Measurements from ENCODE around the gene RNF217. TPM values are rescaled to one million over a fixed set of nuclear protein-coding genes. Genes with fewer than 3 reads are reported as not detected.
"Not testable (repeated sequence)": the region's sequence is repeated elsewhere in the genome, so short reads cannot be mapped to it uniquely, and the experiment has no call there.

The RNF217 gene
- total RNA-seq, 1 experiment from 2014 or later = 42.3 TPM

DNA sequence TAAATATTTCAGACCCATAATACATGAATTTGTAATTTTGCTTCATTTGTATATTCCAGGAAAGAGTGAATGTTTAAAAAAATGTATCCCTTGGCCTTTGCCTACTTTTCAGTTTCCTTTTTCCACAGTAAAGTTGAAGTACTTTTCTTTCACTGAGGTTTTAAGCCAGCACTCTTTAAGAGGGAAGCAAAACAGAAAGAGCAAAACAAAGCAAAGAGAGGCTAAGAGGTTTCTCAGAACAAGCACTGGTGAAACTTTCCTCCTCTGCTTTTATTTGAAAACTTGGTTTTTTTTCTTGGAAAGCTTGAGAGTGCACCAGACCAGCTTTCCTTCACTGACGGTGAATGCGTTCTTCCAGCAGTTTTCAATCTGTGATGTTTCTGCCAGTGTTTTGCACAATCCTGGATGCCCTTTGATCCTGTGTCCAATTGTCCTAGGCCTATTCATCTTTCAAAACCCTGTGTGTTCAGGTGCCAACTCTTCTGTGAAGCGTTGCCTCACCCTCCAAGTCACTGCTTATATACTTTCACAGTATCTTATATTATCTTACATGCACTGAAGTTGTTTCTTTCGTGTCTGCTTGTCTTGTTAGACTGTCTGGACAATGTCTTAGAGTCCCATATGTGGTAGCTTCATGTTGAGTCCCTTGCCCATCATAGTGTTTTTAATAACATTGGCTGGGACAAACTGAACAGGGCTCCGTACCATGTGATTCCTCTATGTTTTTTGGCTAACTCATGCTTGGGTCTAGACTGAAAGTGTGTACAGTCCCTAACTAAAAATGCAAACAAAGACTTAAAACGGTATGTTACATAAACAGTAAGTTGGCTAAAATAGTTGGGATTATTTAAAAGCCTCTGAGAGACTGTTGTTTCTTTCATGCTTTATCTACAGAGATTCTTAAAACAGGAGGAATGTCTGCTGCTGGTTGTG is 1.9 kb downstream of the RNF217 start:
- intact Hi-C loops (cut with micrococcal nuclease; ENCODE audit: unreplicated experiment) = loop anchor here (2.0 to 10.0 kb wide), 7 partner anchors 17 to 341 kb away; partner anchors contain the start of gene HDDC2
- H3K36me3 ChIP-seq (ENCODE audit: low read depth) = peaks cover 23% of the 10 kb centered on the region; the same call in 1 of the 2 replicates
- peak overlapping the region; percentile 79 for H3K4me3 ChIP-seq
- DNase-seq = peak in 1 of 2 experiments; percentile 69
- CTCF ChIA-PET = interaction anchor here (0.6 to 1.5 kb wide), 3 partner anchors 18 to 158 kb away, joined by 3 to 4 read pairs (median 3); no protein-coding TSS in a partner anchor
- peaks cover 66% of the 10 kb centered on the region for H3K79me2 ChIP-seq (ENCODE audit: low read depth)
- POLR2A ChIA-PET (ENCODE audit: unreplicated experiment) = interaction anchor here (0.6 to 0.7 kb wide), 3 partner anchors 119 to 150 kb away, joined by 3 to 7 read pairs (median 6); no protein-coding TSS in a partner anchor
- no peak for TF ChIP-seq EZH2 (IDR thresholded peaks at IDR 0.05; ENCODE audit: low read depth)
- TF ChIP-seq, protein P1, sequence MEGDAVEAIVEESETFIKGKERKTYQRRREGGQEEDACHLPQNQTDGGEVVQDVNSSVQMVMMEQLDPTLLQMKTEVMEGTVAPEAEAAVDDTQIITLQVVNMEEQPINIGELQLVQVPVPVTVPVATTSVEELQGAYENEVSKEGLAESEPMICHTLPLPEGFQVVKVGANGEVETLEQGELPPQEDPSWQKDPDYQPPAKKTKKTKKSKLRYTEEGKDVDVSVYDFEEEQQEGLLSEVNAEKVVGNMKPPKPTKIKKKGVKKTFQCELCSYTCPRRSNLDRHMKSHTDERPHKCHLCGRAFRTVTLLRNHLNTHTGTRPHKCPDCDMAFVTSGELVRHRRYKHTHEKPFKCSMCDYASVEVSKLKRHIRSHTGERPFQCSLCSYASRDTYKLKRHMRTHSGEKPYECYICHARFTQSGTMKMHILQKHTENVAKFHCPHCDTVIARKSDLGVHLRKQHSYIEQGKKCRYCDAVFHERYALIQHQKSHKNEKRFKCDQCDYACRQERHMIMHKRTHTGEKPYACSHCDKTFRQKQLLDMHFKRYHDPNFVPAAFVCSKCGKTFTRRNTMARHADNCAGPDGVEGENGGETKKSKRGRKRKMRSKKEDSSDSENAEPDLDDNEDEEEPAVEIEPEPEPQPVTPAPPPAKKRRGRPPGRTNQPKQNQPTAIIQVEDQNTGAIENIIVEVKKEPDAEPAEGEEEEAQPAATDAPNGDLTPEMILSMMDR (conservative IDR thresholded peaks at IDR 0.05) = no peak
- peak overlapping the region; percentile 96; the same call in 1 of the 2 replicates for H2AFZ ChIP-seq
- peaks cover 47% of the 10 kb centered on the region for H3F3A ChIP-seq (ENCODE audit: insufficient read depth, low read depth)
- H4K20me1 ChIP-seq (ENCODE audit: insufficient read depth) = peaks cover 8% of the 10 kb centered on the region; the same call in 1 of the 2 replicates
- no peaks in the 10 kb centered on the region for H3K9me3 ChIP-seq (ENCODE audit: insufficient read depth, low read depth)
- BruUV-seq (replicated peaks) = TSS peak; percentile 45
- H3K27me3 ChIP-seq (ENCODE audit: insufficient read depth, low read depth) = no peaks in the 10 kb centered on the region
- H3K9me2 ChIP-seq (ENCODE audit: insufficient read depth) = no peaks in the 10 kb centered on the region
- peaks cover 62% of the 10 kb centered on the region for H3K4me1 ChIP-seq (replicated peaks; ENCODE audit: insufficient read depth)
- peak overlapping the region; percentile 91 for H3K4me2 ChIP-seq
- H3K27ac ChIP-seq = peak overlapping the region; percentile 67

DNA sequence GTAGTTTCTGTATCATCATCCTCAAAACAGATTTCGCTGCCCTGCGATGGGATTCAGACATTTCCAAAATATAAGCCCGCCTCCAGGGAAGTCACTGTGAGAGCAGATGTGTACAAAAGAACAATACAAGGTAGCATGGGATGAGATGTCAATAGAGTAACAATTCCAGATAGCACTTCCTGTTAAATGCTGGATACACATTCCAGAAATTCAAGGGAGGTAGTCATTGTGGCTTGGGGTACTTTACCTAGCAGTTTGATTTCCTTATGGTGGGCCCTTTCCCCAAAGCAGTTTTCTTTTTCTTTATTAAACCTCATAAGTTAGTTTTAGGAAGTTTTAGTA is 2.5 kb downstream of the RNF217 start:
- no TSS peak for BruUV-seq (replicated peaks)
- CTCF ChIA-PET = no interaction called here
- H3K79me2 ChIP-seq (ENCODE audit: low read depth) = peaks cover 72% of the 10 kb centered on the region

DNA sequence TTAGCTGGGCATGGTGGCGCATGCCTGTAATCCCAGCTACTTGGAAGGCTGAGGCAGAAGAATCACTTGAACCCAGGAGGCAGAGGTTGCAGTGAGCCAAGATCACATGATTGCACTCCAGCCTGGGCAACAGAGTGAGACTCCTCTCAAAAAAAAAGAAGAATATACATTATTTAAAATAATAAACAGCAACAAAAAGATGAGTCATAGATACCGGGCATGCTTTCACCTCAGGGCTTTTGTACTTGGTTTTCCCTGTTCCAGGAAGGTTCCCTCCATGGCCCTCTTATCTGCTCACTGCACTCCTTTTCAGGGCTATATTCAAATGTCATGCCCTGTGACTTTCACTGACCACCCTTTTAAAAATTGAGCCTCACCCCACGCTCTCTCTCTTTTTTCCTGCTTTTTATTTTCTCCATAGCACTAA is 3.2 kb downstream of the RNF217 start:
- CTCF ChIA-PET = not testable (repeated sequence)
- peaks cover 79% of the 10 kb centered on the region for H3K79me2 ChIP-seq (ENCODE audit: low read depth)

More for the DNA sequence above, 2.5 kb downstream of the RNF217 start:
- POLR2A ChIA-PET (ENCODE audit: unreplicated experiment) = no interaction called here
- peak overlapping the region; percentile 67 for H3K27ac ChIP-seq
- peak in 1 of 2 experiments; percentile 50 for DNase-seq
- no peak overlapping the region for H2AFZ ChIP-seq
- H3K9me2 ChIP-seq (ENCODE audit: insufficient read depth) = no peaks in the 10 kb centered on the region
- H3K4me3 ChIP-seq = peak overlapping the region; percentile 79
- H3F3A ChIP-seq (ENCODE audit: insufficient read depth, low read depth) = peaks cover 47% of the 10 kb centered on the region
- intact Hi-C loops (cut with micrococcal nuclease; ENCODE audit: unreplicated experiment) = loop anchor here (2.0 to 10.0 kb wide), 5 partner anchors 16 to 340 kb away; partner anchors contain the start of gene HDDC2
- H3K4me1 ChIP-seq (replicated peaks; ENCODE audit: insufficient read depth) = peaks cover 62% of the 10 kb centered on the region
- no peak for TF ChIP-seq EZH2 (IDR thresholded peaks at IDR 0.05; ENCODE audit: low read depth)
- TF ChIP-seq, protein P1 (conservative IDR thresholded peaks at IDR 0.05) = no peak
- H3K4me2 ChIP-seq = peak overlapping the region; percentile 91
- no peaks in the 10 kb centered on the region for H3K9me3 ChIP-seq (ENCODE audit: insufficient read depth, low read depth)
- H3K36me3 ChIP-seq (ENCODE audit: low read depth) = peaks cover 28% of the 10 kb centered on the region; the same call in 1 of the 2 replicates
- peaks cover 8% of the 10 kb centered on the region; the same call in 1 of the 2 replicates for H4K20me1 ChIP-seq (ENCODE audit: insufficient read depth)
- H3K27me3 ChIP-seq (ENCODE audit: insufficient read depth, low read depth) = no peaks in the 10 kb centered on the region

More for the DNA sequence above, 3.2 kb downstream of the RNF217 start:
- H3K9me3 ChIP-seq (ENCODE audit: insufficient read depth, low read depth); H4K20me1 ChIP-seq (ENCODE audit: insufficient read depth); H3K27me3 ChIP-seq (ENCODE audit: insufficient read depth, low read depth); H3K9me2 ChIP-seq (ENCODE audit: insufficient read depth); H2AFZ ChIP-seq; BruUV-seq (replicated peaks): not testable (repeated sequence)
- Histone ChIP-seq H3F3A (ENCODE audit: insufficient read depth, low read depth) (peaks cover 47% of the 10 kb centered on the region), H3K27ac (peak overlapping the region; percentile 67), H3K4me2 (peak overlapping the region; percentile 91), H3K36me3 (ENCODE audit: low read depth) (peaks cover 28% of the 10 kb centered on the region; the same call in 1 of the 2 replicates), H3K4me1 (replicated peaks; ENCODE audit: insufficient read depth) (peaks cover 58% of the 10 kb centered on the region), H3K4me3 (peak overlapping the region; percentile 30)
- POLR2A ChIA-PET (ENCODE audit: unreplicated experiment) = interaction anchor here (0.7 kb wide), 1 partner anchor 159 kb away, joined by 4 read pairs; no protein-coding TSS in a partner anchor
- intact Hi-C loops (cut with micrococcal nuclease; ENCODE audit: unreplicated experiment) = loop anchor here (2.0 to 10.0 kb wide), 2 partner anchors 15 to 339 kb away; partner anchors contain the start of gene HDDC2
- peak in 1 of 2 experiments; percentile 59 for DNase-seq

Data from PC-9 (cell line).